Astrocyte (in vitro differentiated cells and primary cell): ENCODE data around the gene GRB10.
"Not testable (repeated sequence)": the region's sequence is repeated elsewhere in the genome, so short reads cannot be mapped to it uniquely, and the experiment has no call there.

Experiments
- CTCF ChIP-seq: IDR thresholded peaks from 2 replicates; pipeline ENCODE4 v1.5.1; 2011; ENCODE audit warnings: low read depth, mild to moderate bottlenecking, inconsistent platforms, low read length, moderate library complexity; ENCODE audit not compliant: insufficient read depth
- EZH2 ChIP-seq: IDR thresholded peaks from 2 replicates; pipeline ENCODE4 v1.6.1; 2012; ENCODE audit warnings: mild to moderate bottlenecking, low read length, inconsistent platforms; ENCODE audit not compliant: insufficient read depth

- TF ChIP-seq CTCF, EZH2: not testable (repeated sequence)
These were observed 237.1 kb downstream of the GRB10 start for GRCh38 chr7:50545613-50546012.
